Skeletal muscle cell (primary cell): ENCODE data around the gene SDR42E2.
"Not testable (repeated sequence)": the region's sequence is repeated elsewhere in the genome, so short reads cannot be mapped to it uniquely, and the experiment has no call there.

ENCODE experiments used
- DNase-seq: peaks from one replicate; pipeline ENCODE4 v3.0.0-alpha.2; 2010; ENCODE audit warnings: low read depth
- H3K4me3 ChIP-seq: 2 replicates; pipeline ENCODE4 v1.5.1; 2011; ENCODE audit warnings: low read depth, mild to moderate bottlenecking, control low read depth, low read length, moderate library complexity

The SDR42E2 gene

DNA sequence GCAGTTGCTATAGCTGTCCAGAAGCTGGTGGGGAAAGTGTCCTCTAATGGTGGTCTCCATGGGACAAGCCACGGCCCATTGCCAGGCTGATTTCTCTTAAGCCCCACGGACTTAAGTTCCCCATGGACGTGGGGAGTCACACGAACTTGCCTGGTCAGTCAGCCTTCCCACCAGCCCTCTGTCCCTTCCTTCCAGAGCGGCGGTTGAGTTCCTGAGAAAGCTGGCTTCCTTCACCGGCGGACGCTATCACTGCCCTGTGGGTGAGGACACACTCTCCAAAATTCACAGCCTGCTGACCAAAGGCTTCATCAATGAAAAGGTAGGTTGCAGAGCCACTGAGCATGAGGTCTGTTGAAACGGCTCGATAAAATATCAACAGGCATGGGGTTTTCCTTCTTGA lies 10.0 kb upstream of the SDR42E2 start:
- no peak overlapping the region for H3K4me3 ChIP-seq
- DNase-seq: no peak

DNA sequence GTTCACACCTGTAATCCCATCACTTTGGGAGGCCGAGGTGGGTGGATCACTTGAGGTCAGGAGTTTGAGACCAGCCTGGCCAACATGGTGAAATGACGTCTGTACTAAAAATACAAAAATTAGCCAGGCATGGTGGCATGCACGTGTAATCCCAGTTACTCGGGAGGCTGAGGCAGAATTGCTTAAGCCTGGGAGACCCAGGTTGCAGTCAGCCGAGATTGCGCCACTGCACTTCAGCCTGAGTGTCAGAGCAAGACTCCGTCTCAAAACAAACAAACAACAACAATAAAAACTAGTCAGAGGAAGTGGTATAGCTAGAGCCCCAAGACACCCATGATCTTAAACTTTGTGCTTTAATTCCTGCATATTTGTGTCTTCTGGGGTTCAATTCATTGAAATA lies 9.2 kb upstream of the SDR42E2 start:
- DNase-seq, H3K4me3 ChIP-seq: not testable (repeated sequence)

DNA sequence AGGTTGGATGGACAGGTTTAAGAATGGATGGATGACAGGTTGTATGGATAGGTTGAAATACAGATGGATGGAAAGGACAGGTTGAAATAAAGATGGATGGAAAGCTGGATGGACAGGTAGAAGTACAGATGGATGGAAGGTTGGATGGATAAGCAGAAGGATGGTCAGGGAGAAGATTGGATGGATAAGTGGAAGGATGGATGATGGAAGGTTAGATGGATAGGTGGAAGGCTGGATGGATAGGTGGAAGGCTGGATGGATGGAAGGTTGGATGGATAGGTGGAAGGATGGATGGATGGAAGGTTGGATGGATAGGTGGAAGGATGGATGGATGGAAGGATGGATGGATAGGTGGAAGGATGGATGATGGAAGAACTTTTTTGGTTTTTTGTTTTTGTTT lies 905 bp upstream of the SDR42E2 start:
- no peak for DNase-seq
- no peak overlapping the region for H3K4me3 ChIP-seq

DNA sequence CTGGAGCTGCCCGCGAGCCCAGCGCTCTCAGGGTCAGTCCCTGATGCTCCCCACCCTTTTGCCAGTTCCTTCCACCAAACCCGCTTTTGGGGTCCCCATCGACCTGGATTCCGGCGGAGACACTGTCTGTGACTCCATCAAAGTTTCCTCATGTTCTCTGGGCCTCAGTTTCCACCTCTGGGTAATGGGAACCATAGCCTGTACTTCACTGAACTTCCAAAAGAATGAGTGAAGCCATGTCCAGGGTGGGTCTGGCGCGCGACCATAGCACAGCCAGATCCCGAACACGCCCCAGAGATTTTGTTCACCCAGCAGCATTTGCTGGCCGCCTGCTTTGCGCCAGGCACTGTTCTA lies 327 bp downstream of the SDR42E2 start:
- no peak overlapping the region for H3K4me3 ChIP-seq
- no peak for DNase-seq

DNA sequence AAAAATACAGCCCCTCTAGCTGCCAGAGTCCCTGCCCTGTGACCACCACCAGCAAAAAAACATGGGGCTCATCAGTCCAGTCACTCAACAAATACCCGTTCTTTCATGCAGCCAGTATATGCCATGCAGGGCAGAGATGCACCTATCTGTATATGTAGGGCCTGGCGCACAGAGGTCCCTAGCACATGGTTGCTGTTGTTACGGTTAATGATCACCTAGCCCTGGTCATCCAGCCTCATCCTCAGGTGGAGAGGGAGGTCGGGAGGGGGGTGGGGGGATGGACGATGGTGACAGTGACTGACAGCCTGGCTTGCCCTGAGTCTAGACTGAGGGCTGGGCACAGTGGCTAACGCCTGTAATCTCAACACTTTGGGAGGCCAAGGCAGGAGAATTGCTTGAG lies 1.5 kb downstream of the SDR42E2 start:
- DNase-seq: no peak
- no peak overlapping the region for H3K4me3 ChIP-seq

DNA sequence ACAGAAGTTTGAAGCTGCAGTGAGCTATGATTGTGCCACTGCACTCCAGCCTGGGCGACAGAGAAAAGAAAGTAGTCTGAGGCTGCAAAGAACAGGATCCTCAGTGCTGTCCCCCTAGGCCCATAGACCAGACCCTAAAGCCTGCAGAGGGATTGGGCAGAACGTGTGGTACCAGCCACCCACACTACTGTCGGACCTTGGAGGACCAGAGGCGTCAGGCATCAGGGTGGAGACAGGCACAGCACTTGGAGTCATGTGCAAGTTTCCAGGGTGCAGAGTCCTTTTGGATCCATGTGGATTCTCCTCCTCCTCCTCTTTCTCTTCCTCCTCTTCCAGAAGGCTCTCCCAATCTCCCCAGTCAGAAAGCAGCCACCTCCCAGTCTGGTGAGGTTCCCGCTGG lies 2.2 kb downstream of the SDR42E2 start:
- no peak for DNase-seq
- no peak overlapping the region for H3K4me3 ChIP-seq

DNA sequence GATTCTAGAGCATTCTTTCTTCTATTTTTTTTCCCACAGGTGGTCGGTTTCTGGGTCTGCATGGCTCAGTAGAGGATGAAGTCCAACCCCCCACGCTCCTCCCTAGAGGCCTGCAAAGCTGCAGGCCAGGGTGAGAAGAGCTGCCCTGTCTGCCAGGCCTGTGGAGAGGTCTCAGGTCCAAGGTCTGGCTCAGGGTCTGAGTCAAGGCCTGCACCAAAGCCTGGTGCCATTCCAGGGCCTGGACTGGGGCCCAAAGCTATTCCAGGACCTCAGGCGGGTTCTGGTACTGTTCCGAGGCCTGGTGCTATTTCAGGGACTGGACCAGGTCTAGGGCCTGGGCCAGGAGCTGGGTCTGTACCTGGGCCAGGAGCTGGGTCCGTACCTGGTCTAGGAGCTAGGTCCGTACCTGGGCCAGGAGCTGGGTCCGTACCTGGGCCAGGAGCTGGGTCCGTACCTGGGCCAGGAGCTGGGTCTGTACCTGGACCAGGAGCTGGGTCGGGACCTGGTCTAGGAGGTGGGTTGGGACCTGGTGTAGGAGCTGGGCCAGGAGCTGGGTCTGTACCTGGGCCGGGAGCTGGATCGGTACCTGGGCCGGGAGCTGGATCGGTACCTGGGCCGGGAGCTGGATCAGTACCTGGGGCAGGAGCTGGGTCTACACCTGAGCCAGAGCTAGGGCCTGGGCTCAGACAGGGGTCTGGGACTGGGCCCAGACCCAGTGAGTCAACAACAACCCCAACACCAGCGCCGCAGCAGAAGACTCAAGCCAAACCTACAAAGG lies 3.4 kb downstream of the SDR42E2 start:
- no peak overlapping the region for H3K4me3 ChIP-seq
- DNase-seq: no peak

DNA sequence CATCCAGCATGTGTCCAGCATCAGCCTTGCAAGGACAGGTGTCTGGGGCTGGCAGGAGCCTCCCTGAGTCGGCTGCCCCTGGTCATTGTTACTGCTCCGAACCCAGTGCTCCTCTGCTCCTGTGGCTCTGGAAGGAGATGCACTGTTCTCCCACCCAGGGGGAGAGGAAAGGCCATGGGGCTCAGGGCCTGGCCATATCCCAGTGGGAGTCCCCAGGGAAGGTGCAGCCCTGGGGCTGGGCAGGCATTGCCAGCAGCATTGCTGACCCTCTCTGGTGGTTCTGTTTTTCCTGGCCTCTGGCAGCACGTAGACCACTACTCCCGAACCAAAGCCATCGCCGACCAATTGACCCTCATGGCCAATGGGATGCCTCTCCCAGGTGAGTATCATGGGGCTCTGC lies 9.6 kb downstream of the SDR42E2 start:
- no peak for DNase-seq
- no peak overlapping the region for H3K4me3 ChIP-seq

DNA sequence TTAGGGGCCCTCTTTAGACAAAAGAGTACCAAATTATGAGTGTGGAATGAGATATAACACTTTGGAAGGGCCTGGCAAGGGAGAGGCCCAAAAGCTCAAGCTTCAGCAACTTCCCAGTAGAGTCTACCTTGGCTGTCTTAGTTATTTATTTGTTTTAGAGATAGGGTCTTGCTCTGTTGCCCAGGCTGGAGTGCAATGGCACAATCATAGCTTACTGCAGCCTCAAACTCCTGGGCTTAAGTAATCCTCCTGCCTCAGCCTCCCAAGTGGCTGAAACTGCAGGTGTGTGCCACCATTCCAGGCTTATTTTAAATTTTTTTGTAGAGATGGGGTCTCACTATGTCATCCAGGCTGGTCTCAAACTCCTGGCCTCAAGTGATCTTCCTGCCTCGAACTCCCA lies 10.3 kb downstream of the SDR42E2 start:
- DNase-seq, H3K4me3 ChIP-seq: not testable (repeated sequence)

DNA sequence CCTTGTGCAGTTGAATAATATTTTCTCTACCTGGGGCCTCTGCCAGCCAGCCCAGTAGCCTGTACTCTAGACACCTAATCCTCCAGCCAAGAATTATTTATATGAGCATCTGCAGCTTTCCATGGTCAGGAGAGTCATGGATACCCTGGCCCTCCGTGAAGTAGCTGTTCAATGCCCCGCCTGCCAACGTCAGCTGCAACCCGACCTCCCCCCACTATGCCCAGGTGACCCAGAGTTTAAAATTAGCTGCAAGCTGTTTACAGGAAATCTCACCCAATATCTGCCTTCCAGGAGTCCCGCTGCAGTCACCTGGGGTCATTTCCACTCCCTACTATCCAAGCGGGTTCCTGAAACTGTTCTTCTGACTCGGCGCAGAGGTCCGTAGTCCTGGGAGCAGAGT lies 12.3 kb downstream of the SDR42E2 start:
- DNase-seq: no peak
- no peak overlapping the region for H3K4me3 ChIP-seq

DNA sequence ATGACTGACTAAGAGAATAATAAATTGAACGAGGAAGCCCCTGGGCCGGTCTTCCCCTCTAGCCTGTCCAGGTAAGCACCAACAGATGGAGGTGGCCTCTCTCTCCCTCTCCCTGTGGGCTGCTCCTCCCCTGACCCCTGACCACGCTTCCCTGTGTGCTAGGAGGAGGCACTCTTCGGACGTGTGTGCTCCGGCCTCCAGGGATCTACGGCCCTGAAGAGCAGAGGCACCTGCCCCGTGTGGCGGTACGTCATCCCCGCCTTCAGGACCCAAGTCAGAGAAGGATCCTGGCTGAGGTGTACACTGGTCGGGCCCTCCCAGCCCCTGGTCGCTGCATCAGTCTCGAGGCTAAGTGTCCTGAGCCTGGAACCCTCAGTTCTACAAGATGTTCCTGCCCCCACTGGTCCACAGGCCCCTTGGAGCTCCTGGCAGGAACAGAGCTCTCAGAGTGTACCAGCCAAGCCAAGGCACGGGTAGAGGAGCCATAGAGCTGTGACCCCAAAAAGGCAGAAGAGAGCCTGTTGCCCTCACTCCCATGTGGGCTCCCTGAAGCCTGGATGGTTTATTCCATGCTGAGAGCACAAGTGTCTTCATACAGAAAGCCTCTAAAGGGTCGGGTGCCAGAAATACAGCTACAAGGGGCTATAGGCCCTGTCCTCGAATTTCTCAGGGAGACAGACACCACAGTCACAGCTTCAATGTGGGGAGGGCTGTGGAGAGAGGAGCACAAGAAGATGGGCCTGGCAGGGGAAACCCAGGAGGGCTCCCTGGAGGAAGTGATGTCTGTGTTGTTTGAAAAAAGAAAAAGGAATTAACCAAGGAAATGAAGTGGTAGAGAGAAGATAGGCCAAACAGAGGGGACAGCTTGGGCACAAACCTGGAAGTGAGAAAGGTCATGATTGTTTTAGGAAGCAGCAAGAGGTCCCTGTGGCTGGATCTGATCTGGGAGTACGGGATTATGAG lies 15.9 kb downstream of the SDR42E2 start:
- no peak for DNase-seq
- no peak overlapping the region for H3K4me3 ChIP-seq

DNA sequence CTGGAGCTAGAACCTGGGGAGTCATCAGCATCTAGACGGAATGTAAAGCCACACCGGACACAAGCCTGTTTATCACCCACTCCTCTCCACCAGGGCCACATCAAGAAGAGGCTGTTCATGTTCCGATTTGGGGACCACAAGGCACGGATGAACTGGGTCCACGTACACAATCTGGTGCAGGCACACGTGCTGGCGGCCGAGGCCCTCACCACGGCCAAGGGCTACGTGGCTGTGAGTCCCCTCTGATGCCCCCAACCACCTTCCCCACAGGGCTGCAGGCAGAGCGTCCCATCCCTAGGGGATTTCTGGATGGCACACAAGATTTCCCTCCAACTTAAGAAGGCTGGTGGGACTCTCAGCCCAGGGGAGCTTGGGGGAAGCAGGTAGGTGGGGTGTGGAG lies 19.1 kb downstream of the SDR42E2 start:
- no peak for DNase-seq
- no peak overlapping the region for H3K4me3 ChIP-seq

DNA sequence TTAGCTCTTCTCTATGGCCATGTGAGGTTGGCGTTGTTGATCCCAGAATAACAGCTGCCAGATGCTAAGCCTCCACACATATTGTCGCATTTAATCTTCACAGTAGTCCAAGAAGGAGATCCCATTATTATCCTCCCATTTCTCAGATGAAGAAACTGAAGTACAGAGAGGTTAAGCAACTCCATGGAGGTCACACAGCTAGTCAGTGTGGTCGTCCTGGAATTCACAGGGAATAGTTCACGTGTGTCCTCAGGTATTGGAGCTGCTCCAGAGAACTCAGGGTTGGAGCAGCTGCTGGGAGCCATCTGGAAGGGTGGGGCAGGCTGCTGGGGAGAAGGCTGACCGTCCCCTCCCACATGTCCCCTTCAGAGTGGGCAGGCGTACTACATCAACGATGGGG lies 19.5 kb downstream of the SDR42E2 start:
- no peak for DNase-seq
- H3K4me3 ChIP-seq: no peak overlapping the region

DNA sequence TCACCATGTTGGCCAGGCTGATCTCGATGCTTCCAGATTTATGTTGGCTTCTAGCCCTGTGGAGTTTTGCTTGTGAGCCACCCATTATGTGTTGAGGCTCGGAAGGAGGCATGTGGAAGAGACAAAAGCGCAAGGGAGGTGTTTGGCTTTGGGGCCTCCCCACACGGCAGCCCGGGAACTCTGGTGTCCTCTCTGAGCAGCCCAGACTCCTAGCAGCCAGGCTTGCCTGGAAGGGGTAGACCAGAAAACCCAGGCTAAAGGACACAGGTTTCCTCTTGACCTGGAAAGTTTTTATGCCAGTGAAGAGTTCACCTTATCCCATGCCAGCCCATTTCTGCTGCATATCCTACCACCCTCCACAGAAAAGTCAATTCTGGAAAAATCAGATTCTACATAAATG lies 21.0 kb downstream of the SDR42E2 start:
- no peak overlapping the region for H3K4me3 ChIP-seq
- DNase-seq: no peak

DNA sequence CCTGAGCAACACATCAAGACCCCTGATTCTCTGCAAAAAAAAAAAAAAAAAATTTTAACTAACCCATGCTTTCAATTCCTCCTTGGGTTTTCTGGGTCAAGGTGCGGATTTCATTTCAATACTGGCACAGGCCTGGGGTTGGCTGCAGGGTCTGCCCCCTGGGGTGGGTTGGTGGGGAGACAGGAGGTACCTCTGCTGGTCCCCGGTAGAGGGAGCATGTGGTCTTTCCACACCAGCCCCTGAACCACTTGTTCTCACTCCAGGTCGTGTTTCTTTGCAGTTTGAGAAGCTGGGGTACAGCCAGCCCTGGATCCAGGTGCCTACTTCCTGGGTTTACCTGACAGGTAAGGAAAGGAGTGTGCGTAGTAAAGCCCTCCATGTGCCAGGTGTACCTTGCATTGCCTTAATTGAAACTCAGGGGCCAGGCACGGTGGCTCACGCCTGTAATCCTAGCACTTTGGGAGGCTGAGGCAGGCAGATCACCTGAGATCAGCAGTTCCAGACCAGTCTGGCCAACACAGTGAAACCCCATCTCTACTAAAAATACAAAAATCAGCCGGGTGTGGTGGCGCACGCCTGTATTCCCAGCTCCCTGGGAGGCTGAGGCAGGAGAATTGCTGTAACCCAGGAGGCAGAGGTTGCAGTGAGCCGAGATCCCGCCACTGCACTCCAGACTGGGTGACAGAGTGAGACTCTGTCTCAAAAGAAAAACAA lies 21.8 kb downstream of the SDR42E2 start:
- no peak for DNase-seq

DNA sequence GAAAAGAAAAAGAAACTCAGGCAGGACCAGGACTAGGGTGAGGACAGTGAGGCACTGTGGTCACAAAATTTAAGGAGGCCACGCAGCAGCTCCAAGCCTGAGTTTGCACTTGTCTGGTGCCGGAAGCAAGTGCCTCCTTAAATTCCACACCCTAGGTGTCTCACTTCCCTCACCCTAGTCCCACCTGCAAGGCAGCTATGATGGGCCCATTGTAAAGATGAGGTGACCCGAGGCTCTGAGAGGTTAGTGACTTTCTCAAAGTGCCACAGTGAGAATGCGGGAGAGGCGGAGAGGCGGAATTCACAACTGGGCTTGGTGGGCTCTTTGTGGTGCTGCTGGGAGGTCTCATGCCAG lies 22.3 kb downstream of the SDR42E2 start:
- H3K4me3 ChIP-seq: no peak overlapping the region
- no peak for DNase-seq

More for the DNA sequence above, 21.8 kb downstream of the SDR42E2 start:
- H3K4me3 ChIP-seq: no peak overlapping the region

DNA sequence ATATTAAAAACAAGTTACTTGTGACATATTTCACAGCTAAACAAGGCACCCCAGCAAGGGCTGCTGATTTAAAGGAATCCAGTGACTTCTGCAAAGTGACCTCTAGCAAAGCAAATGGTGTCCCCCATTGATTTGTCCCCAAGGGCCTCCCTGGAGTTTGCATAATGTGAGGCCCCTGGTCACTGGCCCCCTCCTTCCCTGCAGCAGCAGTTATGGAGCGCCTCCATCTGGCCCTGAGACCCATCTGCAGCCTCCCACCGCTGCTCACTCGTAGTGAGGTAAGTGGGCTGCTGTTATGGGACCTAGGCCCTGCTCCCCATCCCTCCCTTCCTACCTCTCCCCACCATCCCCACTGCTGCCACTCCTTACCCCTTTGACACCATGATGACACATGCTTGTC lies 24.2 kb downstream of the SDR42E2 start:
- no peak overlapping the region for H3K4me3 ChIP-seq
- no peak for DNase-seq

DNA sequence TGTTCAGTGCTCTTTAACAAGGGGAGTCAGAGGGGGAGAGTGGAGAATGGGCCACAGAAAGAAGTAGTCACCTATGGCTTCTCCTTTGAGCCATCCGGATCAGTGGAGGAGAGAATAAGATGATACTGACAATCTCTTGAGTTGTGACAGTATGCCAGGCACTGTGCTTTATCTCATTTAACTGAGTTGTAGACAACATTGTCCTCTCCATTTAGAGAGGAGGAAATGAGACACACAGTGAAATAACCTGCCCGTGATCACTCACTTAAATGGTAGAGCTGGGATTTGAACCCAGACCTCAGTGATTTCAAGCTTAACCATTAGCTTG lies 25.9 kb downstream of the SDR42E2 start:
- H3K4me3 ChIP-seq: no peak overlapping the region
- DNase-seq: no peak

DNA sequence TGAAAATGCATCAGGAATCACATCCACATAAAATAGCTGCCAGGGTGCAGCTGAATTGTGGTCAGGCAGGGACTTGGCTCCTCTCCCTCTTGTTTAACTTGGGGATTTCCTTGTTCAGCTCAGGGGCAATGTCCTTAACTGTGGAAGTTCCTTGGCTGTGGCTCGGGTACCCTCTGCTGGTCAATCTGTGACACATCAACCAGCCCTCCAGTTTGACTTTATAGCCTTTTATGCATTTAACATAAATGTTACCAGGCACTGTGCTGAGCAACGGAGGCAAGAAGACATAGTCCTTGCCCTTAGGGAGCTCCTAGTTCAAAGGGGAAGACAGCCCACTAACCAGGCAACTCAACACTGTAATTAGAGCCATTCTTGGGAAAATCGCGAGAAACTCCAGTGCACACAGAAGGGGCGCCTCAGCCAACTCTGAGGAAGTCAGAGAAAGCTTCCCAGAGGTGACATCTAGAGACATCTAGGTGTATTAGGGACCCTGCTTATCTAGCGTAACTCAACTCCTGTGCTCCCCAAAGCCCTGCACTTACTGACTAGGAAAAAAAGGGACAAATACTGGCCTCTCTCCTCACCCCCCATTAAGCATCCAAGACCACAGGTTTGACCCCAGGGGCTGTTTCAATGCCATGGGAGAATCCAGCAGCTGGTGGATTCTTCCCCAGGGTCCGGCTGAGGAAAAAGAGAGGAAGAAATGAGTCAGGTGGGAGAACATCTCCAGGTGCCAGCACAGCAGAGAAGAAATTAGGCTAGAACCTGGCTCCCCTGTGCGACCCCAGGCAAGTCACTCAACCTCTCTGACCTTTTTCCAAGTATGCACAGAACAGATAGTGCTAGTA lies 26.5 kb downstream of the SDR42E2 start:
- DNase-seq: peak; percentile 71
- H3K4me3 ChIP-seq: no peak overlapping the region
